GM19193 (cell line): ENCODE results near the gene CDH12.

Source experiments
- POLR2A ChIP-seq: IDR thresholded peaks from 4 replicates; pipeline ENCODE4 v1.6.1; 2011; ENCODE audit not compliant: insufficient read depth, insufficient read length; ENCODE audit errors: extremely low read depth

Gene CDH12

GRCh38 chr5:22852807-22853660 lies at the start of gene CDH12:
Gene CDH12, minus strand, starts transcription at chr5:22853344.
- TF ChIP-seq POLR2A, result no peak

- TF ChIP-seq POLR2A, result no peak
These were observed 48.7 kb upstream of the CDH12 start for GRCh38 chr5:22901885-22902284.

GRCh38 chr5:22900801-22901310 lies 47.7 kb upstream of the CDH12 start:
- no peak for TF ChIP-seq POLR2A

GRCh38 chr5:22899341-22899740 lies 46.2 kb upstream of the CDH12 start:
- no peak for TF ChIP-seq POLR2A

GRCh38 chr5:22896152-22896551 lies 43.0 kb upstream of the CDH12 start:
- no peak for TF ChIP-seq POLR2A

GRCh38 chr5:22892441-22892840 lies 39.3 kb upstream of the CDH12 start:
- TF ChIP-seq POLR2A, result no peak

GRCh38 chr5:22889720-22890119 lies 36.6 kb upstream of the CDH12 start:
- TF ChIP-seq POLR2A, result no peak

GRCh38 chr5:22887566-22887965 lies 34.4 kb upstream of the CDH12 start:
- TF ChIP-seq POLR2A, result no peak

- no peak for TF ChIP-seq POLR2A
These were observed 2.7 kb upstream of the CDH12 start for GRCh38 chr5:22855824-22856223.

- TF ChIP-seq POLR2A, result no peak
These were observed 2.2 kb downstream of the CDH12 start for GRCh38 chr5:22850981-22851380.

GRCh38 chr5:22846693-22847092 lies 6.5 kb downstream of the CDH12 start:
- no peak for TF ChIP-seq POLR2A

- no peak for TF ChIP-seq POLR2A
These were observed 8.5 kb downstream of the CDH12 start for GRCh38 chr5:22844636-22845035.

- TF ChIP-seq POLR2A, result no peak
These were observed 9.0 kb downstream of the CDH12 start for GRCh38 chr5:22844155-22844554.

GRCh38 chr5:22842574-22842973 lies 10.6 kb downstream of the CDH12 start:
- no peak for TF ChIP-seq POLR2A

GRCh38 chr5:22837803-22838202 lies 15.3 kb downstream of the CDH12 start:
- TF ChIP-seq POLR2A, result no peak

- TF ChIP-seq POLR2A, result no peak
These were observed 17.5 kb downstream of the CDH12 start for GRCh38 chr5:22835686-22836085.
